K562 (cell line): ENCODE data around the gene CUTC. TPM values are rescaled to one million over a fixed set of nuclear protein-coding genes. Genes with fewer than 3 reads are reported as not detected.

ENCODE experiments used
- JUND ChIP-seq, 2 experiments: IDR thresholded peaks; 2 replicates in 1 of 2; 3 replicates in 1 of 2; pipeline ENCODE4 v1.6.1; 2011; ENCODE audit warnings: borderline replicate concordance in 2 of 2, low read depth in 2 of 2, low read length in 2 of 2, improper control_type of control experiment in 1 of 2, missing biosample characterization in 1 of 2, missing genetic modification characterization in 1 of 2, missing genetic modification reagents in 1 of 2
- MGA ChIP-seq: fragments of 450-650 bp; IDR thresholded peaks from 2 replicates; pipeline ENCODE4 v1.6.1; 2016; ENCODE audit warnings: mild to moderate bottlenecking, moderate library complexity
- RB1 ChIP-seq: fragments of 450-650 bp; IDR thresholded peaks from 2 replicates; pipeline ENCODE4 v1.6.1; 2017; ENCODE audit warnings: low read depth, mild to moderate bottlenecking
- RREB1 ChIP-seq: fragments of 250-450 bp; sonication (Bioruptor Pico); IDR thresholded peaks from 2 replicates; pipeline ENCODE4 v1.4.0; 2020
- polyA plus RNA-seq, 8 experiments: library from polyadenylated mRNA; depleted of rRNA in 4 of 8; stranded (reverse) in 5 of 8; unstranded in 3 of 8; fragments of >200 nt; fragmentation: Nextera tagmentation in 2 of 8; fragmentation: Illumina TruSeq in 1 of 8; extraction: Ambion mirVana in 2 of 8; extraction: Trizol in 1 of 8; gene quantifications; 2 replicates each; pipeline versions ENCODE4 v1.2.1 to v1.2.3, GENCODE V29; 2011 to 2014; ENCODE audit warnings: inconsistent platforms in 1 of 8, missing spikeins in 1 of 8
- total RNA-seq, 7 experiments: library from RNA; depleted of rRNA in 6 of 7; stranded (reverse); fragments of >200 nt in 6 of 7; fragmentation: Illumina TruSeq in 2 of 7; extraction: Trizol in 2 of 7; gene quantifications; 2 replicates each; pipeline versions ENCODE4 v1.2.1 to v1.2.3, GENCODE V29; 2011 to 2021; ENCODE audit warnings: low replicate concordance in 1 of 7
- TF ChIP-seq, protein P1 (sequence below), 2 experiments: fragments of 450-650 bp; IDR thresholded peaks; 2 replicates each; pipeline ENCODE4 v1.6.1; 2018; ENCODE audit warnings: mild to moderate bottlenecking in 2 of 2, low read depth in 1 of 2; ENCODE audit not compliant: partially characterized antibody in 2 of 2

CUTC gene
- total and polyA plus RNA-seq, 9 of the 15 experiments (the other 6 are each of a cell fraction or from before 2014, with no cell fraction given): 18.6 to 69.3 (median 32.3) TPM

- TF ChIP-seq, protein P1, sequence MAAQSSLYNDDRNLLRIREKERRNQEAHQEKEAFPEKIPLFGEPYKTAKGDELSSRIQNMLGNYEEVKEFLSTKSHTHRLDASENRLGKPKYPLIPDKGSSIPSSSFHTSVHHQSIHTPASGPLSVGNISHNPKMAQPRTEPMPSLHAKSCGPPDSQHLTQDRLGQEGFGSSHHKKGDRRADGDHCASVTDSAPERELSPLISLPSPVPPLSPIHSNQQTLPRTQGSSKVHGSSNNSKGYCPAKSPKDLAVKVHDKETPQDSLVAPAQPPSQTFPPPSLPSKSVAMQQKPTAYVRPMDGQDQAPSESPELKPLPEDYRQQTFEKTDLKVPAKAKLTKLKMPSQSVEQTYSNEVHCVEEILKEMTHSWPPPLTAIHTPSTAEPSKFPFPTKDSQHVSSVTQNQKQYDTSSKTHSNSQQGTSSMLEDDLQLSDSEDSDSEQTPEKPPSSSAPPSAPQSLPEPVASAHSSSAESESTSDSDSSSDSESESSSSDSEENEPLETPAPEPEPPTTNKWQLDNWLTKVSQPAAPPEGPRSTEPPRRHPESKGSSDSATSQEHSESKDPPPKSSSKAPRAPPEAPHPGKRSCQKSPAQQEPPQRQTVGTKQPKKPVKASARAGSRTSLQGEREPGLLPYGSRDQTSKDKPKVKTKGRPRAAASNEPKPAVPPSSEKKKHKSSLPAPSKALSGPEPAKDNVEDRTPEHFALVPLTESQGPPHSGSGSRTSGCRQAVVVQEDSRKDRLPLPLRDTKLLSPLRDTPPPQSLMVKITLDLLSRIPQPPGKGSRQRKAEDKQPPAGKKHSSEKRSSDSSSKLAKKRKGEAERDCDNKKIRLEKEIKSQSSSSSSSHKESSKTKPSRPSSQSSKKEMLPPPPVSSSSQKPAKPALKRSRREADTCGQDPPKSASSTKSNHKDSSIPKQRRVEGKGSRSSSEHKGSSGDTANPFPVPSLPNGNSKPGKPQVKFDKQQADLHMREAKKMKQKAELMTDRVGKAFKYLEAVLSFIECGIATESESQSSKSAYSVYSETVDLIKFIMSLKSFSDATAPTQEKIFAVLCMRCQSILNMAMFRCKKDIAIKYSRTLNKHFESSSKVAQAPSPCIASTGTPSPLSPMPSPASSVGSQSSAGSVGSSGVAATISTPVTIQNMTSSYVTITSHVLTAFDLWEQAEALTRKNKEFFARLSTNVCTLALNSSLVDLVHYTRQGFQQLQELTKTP (IDR thresholded peaks at IDR 0.05; ENCODE audit: low read depth in 1 of 2, partially characterized antibody in 2 of 2): no peak
- TF ChIP-seq MGA (no peak), RREB1 (CRISPR knock-in tag) (no peak), RB1 (no peak), JUND (IDR thresholded peaks at IDR 0.05; ENCODE audit: borderline replicate concordance, low read depth, low read length) (no peak), JUND (tag; IDR thresholded peaks at IDR 0.05; ENCODE audit: borderline replicate concordance, low read depth, low read length) (no peak)
Observed at GRCh38 chr10:99743841-99744240, 11.8 kb downstream of the CUTC start (continued).
